Activated CD8-positive, alpha-beta T cell treated with anti-CD3 and anti-CD28 coated beads for 36 hours (primary cell): ENCODE data around the gene LONRF2. TPM values are rescaled to one million over a fixed set of nuclear protein-coding genes. Genes with fewer than 3 reads are reported as not detected.

Experiments
- ATAC-seq: fragments of 200-7000 bp; cut with Tn5 transposase; one replicate; pipeline ENCODE4 v1.10.0; 2021; ENCODE audit warnings: mild to moderate bottlenecking, moderate library complexity
- CTCF ChIA-PET: fragments of 350-600 bp; sonication (Branson Sonifier 250); formaldehyde crosslinking; loops from one replicate; lab custom pipeline; 2021; ENCODE audit warnings: antibody characterized with exemption; lab: Charles Lee
- POLR2A ChIA-PET: fragments of 350-600 bp; sonication (Branson Sonifier 250); formaldehyde crosslinking; loops from one replicate; lab custom pipeline; 2021; ENCODE audit warnings: antibody characterized with exemption; lab: Charles Lee
- DNase-seq: peaks from one replicate; pipeline ENCODE4 v3.0.0-alpha.2; 2020
- H3K27ac Mint-ChIP-seq: one replicate; pipeline ENCODE4 v1.8.0; 2021; ENCODE audit warnings: mild to moderate bottlenecking, mixed read lengths
- H3K27me3 Mint-ChIP-seq: one replicate; pipeline ENCODE4 v1.8.0; 2021; ENCODE audit warnings: mixed read lengths
- H3K36me3 Mint-ChIP-seq: one replicate; pipeline ENCODE4 v1.8.0; 2021; ENCODE audit warnings: low read depth, mixed read lengths
- H3K4me1 Mint-ChIP-seq: one replicate; pipeline ENCODE4 v1.8.0; 2021; ENCODE audit warnings: low read depth, mixed read lengths
- H3K4me3 Mint-ChIP-seq: one replicate; pipeline ENCODE4 v1.8.0; 2021; ENCODE audit warnings: mild to moderate bottlenecking, moderate library complexity, mixed read lengths
- H3K9me3 Mint-ChIP-seq: one replicate; pipeline ENCODE4 v1.8.0; 2021; ENCODE audit warnings: mixed read lengths
- CTCF ChIP-seq: fragments of 200-600 bp; IDR thresholded peaks from one replicate; pipeline ENCODE4 v1.8.0; 2022; ENCODE audit warnings: antibody characterized with exemption, mild to moderate bottlenecking
- intact Hi-C: fragments of 100-400 bp; cut with micrococcal nuclease; formaldehyde crosslinking; loops from one replicate; pipeline ENCODE4 v1.10.0; 2022
- total RNA-seq, 2 experiments: library from RNA; stranded (reverse); gene quantifications; one replicate each; pipeline ENCODE4 v1.2.3, GENCODE V29; 2021

LONRF2 gene
- total RNA-seq, 2 experiments from 2014 or later = 0.04 to 0.20 TPM

- TF ChIP-seq CTCF = no peak
- no peak overlapping the region for H3K4me3 Mint-ChIP-seq
These were observed 20.3 kb downstream of the LONRF2 start for GRCh38 chr2:100301881-100302584.

DNA sequence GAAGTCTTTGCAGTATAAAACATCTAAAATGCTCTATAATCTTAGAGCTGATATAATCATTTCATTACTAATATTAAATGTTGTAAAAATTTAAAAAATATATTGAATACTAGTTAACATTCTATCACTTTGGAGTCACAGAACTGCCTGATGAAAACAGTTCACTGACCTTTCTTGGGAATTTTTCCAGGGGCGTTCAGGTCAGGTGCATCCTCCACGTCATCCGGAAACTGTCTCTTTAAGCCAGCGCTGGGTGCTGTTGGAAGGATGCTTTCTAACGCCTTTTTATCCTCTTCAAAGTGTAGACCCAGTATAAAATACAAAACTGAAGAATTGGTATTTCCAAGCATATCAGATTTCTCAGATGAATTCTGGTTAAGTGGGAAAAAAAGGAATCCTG lies 22.8 kb downstream of the LONRF2 start:
- H3K4me1 Mint-ChIP-seq = no peaks in the 10 kb centered on the region
- peaks cover 2% of the 10 kb centered on the region for H3K9me3 Mint-ChIP-seq
- TF ChIP-seq CTCF = no peak
- H3K36me3 Mint-ChIP-seq = no peaks in the 10 kb centered on the region
- intact Hi-C loops = no loop called here
- ATAC-seq (no peak), DNase-seq (no peak)
- ChIA-PET CTCF (interaction anchor here (1.1 to 2.5 kb wide), 2 partner anchors 37 to 82 kb away, joined by 3 to 8 read pairs; no protein-coding TSS in a partner anchor), POLR2A (no interaction called here)
- no peak overlapping the region for H3K4me3 Mint-ChIP-seq
- peaks cover 5% of the 10 kb centered on the region for H3K27me3 Mint-ChIP-seq
- H3K27ac Mint-ChIP-seq = no peak overlapping the region

More at GRCh38 chr2:100301881-100302584, 20.3 kb downstream of the LONRF2 start:
- CTCF ChIA-PET = no interaction called here
- Mint-ChIP-seq H3K9me3 (peaks cover 2% of the 10 kb centered on the region), H3K27me3 (peaks cover 9% of the 10 kb centered on the region), H3K36me3 (no peaks in the 10 kb centered on the region), H3K4me1 (no peaks in the 10 kb centered on the region), H3K27ac (no peak overlapping the region)
- ATAC-seq (no peak), DNase-seq (no peak)
- intact Hi-C loops = no loop called here
- POLR2A ChIA-PET = no interaction called here

- Mint-ChIP-seq H3K36me3 (no peaks in the 10 kb centered on the region), H3K27me3 (peaks cover 2% of the 10 kb centered on the region), H3K9me3 (no peaks in the 10 kb centered on the region), H3K4me1 (no peaks in the 10 kb centered on the region), H3K27ac (no peak overlapping the region), H3K4me3 (no peak overlapping the region)
- intact Hi-C loops = no loop called here
- ChIA-PET POLR2A (no interaction called here), CTCF (interaction anchor here (0.7 to 2.5 kb wide), 4 partner anchors 9 to 86 kb away, joined by 3 to 8 read pairs (median 4); no protein-coding TSS in a partner anchor)
- DNase-seq = no peak
- TF ChIP-seq CTCF = no peak
- ATAC-seq = no peak
These were observed 24.8 kb downstream of the LONRF2 start for GRCh38 chr2:100297511-100297910.

- H3K36me3 Mint-ChIP-seq = no peaks in the 10 kb centered on the region
- DNase-seq (no peak), ATAC-seq (no peak)
- no peak overlapping the region for H3K4me3 Mint-ChIP-seq
- H3K27ac Mint-ChIP-seq = no peak overlapping the region
- POLR2A ChIA-PET = no interaction called here
- H3K27me3 Mint-ChIP-seq = peaks cover 2% of the 10 kb centered on the region
- TF ChIP-seq CTCF = no peak
- intact Hi-C loops = no loop called here
- CTCF ChIA-PET = interaction anchor here (2.3 kb wide), 1 partner anchor 87 kb away, joined by 13 read pairs; no protein-coding TSS in a partner anchor
- H3K4me1 Mint-ChIP-seq = no peaks in the 10 kb centered on the region
- no peaks in the 10 kb centered on the region for H3K9me3 Mint-ChIP-seq
These were observed 28.2 kb downstream of the LONRF2 start for GRCh38 chr2:100294162-100294497.

DNA sequence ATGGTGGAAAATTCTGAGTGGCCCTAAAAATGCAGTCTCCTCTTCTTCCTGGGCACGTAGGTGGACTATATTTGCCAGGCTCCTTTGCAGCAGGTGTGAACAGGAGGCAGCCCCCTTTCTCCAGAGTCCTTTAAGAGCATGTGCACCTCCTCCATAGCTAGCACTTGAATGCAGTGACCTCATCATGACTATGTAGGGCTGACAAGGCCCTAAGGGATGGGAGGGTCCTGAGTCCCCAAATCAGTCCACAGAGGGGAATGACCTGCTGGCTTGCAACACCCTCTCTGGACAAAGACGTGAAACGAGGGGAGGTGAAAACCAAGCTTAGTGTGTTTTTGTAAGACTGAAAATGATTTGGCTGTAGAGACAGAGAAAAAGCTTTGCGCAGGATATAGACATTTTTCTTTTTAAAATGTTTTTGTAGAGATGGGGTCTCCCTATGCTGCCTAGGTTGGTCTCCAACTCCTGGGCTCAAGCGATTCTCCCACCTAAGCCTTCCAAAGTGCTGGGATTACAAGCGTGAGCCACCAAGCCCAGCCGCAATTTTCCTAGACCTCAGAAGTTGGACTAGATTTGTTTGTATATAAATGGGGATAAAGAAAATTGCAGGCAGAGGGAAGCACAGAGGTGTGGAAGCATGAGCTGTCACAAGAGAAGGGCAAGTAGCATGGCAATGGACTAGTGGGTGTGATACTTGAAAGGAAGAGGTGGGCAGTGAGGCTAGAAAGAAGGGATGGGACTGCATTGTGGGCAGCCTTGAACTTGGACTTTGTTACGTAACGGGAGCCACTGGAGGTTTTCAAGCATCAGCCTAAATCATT lies 28.8 kb downstream of the LONRF2 start:
- intact Hi-C loops = no loop called here
- no peaks in the 10 kb centered on the region for H3K9me3 Mint-ChIP-seq
- no peaks in the 10 kb centered on the region for H3K36me3 Mint-ChIP-seq

More for the DNA sequence above, 28.8 kb downstream of the LONRF2 start:
- H3K4me1 Mint-ChIP-seq = no peaks in the 10 kb centered on the region
- DNase-seq = no peak
- H3K27me3 Mint-ChIP-seq = peaks cover under 1% of the 10 kb centered on the region
- ATAC-seq = no peak
- no peak overlapping the region for H3K4me3 Mint-ChIP-seq
- H3K27ac Mint-ChIP-seq = no peak overlapping the region
- POLR2A ChIA-PET = no interaction called here
- CTCF ChIA-PET = interaction anchor here (2.3 to 3.5 kb wide), 2 partner anchors 31 to 87 kb away, joined by 13 to 20 read pairs; no protein-coding TSS in a partner anchor
- no peak for TF ChIP-seq CTCF
